HG03108 (cell line): ENCODE measurements around the gene SYT6.

ENCODE experiments used
- ATAC-seq: cut with Tn5 transposase; IDR thresholded peaks from one replicate; pipeline ENCODE4 v1.9.1; 2021; ENCODE audit warnings: moderate library complexity; ENCODE audit not compliant: unreplicated experiment

Gene SYT6

DNA sequence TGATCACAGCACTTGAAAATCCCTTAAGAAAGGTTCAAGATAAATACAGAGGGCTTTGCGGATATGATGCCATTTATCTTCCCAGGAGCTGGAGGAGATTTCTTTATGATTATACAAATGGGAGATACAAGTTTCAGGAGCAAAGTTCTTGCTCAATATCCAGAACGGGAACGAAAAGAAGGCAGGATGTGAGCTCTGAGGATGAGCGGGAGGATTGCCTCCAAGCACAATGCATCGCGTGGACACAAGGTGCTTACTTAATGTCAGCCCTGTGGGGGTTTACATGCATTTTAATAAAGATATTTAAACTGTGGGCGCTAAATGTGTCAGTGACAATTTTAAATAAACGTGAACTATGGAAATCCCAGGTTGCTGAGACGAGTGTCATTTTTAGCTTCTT, 59.0 kb downstream of the SYT6 start:
- ATAC-seq, result no peak

GRCh38 chr1:114094363-114094634, 59.4 kb downstream of the SYT6 start:
- ATAC-seq, result no peak

GRCh38 chr1:114093624-114094362, 59.9 kb downstream of the SYT6 start:
- no peak for ATAC-seq

DNA sequence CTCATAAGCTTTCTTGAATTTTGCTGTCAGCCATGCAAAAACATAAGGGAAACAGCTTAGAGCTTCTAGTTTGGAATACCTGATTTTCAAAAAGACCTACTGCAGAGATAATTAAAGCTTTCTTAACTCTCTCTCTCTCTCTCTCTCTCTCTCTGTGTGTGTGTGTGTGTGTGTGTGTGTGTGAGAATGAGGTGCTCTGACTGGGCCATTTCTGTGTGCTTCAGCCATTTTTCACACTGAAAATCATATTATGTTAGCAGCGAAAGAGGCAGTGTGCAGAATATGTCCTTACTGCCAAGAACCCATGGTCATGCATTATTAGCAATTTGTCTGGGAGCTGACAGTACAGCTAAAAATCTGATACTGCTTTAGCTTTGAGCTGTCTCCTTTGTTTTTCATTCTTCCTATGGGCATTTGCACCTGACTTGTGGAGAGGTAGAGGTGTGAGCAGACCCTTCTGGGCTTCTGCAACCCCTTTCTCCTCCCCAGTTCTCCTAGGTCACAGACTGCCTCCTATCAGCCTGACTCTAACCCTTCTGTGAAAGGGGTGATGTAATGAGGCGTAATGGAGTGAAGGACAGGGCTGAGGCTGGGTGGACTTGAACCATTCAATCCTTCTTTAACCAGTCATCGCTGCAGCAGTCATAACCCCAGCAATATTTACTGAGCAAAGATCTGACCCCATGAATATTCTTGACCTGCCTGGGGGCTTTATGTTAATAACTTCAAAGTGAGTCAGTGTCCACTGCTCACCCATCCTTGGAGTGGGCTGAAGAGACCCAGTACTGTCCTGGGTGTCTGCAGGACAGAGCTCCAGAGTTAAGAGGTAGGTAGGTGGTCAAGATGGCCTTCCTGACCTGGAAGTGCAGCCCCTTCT, 61.2 kb downstream of the SYT6 start:
- ATAC-seq, result no peak

DNA sequence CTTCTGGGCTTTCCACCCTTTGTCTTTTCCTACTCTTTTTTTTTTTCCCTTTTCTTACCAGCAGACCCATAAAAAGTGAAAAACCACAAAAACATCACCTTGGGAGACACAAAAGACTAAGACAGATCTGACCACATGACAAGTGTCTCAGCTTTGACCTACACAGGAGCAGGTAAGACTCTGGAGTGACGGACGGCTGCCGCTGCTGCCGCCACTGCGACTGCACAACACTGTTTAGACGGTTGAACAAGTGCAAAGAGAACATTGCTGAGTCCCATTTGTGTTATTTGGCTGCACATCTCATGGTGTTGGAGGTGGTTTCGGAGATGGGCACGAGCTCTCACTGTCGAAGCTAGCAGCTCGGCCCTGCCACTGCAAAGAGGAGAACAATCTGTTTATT, 62.0 kb downstream of the SYT6 start:
- no peak for ATAC-seq

- ATAC-seq, result no peak
Measured at GRCh38 chr1:114090738-114091505, 62.7 kb downstream of the SYT6 start.

DNA sequence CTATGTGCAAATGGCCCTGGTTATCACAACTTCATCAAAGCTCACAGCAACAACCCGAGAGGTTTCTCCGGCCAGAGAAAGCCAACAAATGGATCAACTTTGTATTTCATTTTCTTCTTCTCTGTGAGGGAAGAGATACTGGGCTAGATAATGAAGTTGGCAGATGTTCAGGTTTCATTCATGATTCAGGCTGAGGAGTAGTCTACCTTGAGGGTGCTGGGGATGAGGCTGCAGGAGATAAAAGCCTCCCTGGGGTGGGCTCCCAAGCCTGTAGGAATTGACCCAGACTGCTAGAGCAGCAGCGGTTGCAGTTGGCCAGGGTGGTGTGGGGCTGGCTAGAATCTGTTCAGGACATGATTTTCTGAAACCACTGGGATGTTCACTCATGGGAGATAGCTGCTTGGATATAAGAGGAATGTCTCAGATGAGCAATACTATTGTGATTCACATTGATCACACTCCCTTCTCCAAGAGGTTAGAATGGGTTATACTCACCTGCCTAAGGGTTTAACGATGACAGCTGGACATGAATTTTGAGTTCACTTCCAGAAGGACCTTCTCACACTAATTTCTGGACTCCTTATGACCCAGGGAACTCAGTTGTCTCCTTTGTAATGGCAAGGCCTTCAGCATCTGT, 64.0 kb downstream of the SYT6 start:
- no peak for ATAC-seq

GRCh38 chr1:114088392-114089299, 65.0 kb downstream of the SYT6 start:
- no peak for ATAC-seq

DNA sequence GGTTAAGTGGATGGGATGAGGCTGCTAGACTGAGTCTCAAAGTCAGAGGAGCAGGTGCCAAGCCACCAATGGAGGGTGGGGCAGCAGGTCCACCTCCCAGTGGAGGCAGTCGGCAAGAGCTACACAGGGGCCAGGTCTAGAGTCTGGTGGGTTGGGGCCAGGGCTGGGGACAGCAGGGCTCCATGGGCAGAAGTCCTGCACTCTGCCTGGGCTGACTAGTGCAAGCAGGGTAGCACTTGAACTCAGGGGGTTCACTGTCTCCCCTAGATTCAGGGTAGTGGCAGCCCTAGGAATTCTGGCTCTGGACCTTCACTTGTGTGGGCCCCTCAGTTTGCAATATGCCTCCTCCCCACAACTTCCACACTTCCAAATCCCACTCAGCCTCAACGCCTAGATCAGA, 66.2 kb downstream of the SYT6 start:
- no peak for ATAC-seq

GRCh38 chr1:114086601-114087368, 66.9 kb downstream of the SYT6 start:
- no peak for ATAC-seq

DNA sequence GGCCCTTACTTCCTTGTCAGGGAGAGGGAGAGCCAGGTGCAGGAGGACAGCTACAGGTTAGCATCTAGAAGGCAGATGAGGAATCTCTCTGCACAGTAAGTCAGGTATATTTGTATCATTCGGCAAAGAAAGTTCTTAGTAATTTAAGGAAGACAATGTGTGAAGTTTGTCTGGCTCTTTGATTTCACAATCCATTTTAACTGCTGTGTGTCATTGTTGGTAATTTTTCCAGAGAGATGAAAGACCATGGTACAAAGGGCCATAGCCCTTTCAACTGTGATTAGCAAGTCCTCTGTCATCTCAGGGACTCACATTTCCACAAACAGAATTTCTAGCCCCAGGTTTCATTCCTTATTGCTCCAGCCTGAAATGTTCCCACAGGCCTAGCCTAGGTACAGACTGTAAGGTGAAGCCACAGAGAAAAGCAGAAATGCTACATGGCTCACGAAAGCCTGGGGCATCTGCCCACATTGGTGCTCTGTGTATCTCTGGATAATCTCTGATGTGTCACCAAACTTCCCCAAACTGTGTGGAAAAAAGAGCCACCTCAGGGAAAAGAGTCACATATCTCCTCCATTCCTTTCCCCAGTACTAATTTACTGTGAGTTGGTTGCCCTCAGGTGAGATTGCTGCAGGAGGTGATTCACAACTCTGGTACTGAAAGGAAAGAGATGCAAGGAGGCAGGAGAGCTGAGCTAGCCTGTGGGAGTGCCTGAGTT, 70.6 kb downstream of the SYT6 start:
- no peak for ATAC-seq

- ATAC-seq, result no peak
Measured at GRCh38 chr1:114082304-114082630, 71.4 kb downstream of the SYT6 start.

DNA sequence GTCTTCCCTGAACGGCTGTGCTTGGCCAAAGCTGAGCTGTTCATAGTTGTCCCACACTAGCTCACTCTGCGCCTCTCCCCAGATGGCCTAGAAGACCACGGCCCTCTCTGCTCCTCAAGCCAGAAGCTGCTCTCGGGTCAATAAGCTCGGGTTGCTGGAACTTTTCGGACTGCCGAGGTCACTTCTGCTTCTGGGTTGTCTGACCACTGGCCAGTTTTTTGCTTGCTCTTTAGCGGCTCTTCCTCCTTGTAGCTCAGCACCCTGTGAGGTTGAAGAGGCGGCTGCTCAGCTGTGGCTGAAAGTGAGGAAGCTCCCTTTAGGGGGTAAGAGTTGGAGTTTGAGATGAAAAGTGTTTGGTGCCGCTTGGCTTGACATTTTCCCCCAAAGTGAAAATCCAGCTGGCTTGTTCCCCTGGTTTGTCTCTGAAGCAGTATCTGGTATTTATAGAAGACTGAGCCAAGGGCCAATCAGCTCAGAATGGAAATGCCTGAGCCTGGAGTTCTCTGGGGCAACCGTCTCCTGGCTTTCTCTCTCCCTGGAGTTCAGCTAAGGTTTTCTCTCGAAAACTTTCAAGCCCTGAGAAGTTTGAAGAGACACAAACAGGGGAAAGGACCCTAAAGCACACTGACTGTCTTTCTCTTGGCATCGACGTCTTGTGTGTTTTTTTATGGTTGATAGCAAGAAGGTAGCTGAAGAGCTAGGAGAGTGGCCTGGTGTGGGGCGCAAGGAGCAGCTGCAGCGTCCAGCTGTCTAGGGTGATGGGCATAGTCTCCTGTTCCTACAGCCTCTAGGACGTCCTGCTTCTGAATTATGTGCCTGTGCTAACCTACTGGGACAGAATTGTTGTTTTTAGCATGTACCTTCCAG, 72.0 kb downstream of the SYT6 start:
- ATAC-seq, result no peak

- no peak for ATAC-seq
Measured at GRCh38 chr1:114080511-114081436, 72.9 kb downstream of the SYT6 start.

DNA sequence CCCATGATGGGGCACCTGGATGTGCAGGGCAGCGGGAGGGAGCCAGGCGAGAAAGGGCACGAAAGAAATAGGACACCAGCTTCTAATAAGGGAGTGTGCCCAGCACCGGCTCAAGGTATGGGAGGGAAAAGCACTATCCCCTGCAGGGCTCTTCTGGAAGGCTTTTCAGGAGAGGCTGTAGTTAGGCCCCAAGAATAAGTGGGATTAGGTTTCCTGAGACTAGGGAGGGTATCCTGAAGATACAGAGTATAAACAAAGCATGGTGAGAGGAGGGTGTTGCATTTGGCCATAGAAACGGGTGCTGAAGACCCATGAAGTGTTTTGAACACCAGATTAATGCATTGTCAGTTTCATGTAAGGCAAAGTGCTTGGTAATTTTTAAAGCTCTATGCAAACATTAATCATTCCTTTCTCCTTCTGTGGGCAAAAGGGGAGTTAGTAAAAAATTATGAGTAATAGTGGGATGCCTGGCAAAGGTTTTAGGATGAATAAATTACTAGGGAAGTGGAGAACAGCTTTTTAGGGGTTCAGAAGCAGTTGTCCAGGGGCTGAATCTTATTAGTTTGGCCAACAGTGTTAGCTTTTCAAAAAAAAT, 74.0 kb downstream of the SYT6 start:
- ATAC-seq, result no peak

- no peak for ATAC-seq
Measured at GRCh38 chr1:114078116-114078515, 75.6 kb downstream of the SYT6 start.

- ATAC-seq, result no peak
Measured at GRCh38 chr1:114077188-114077587, 76.5 kb downstream of the SYT6 start.
